K562 (cell line): ENCODE results near the gene IGFBP7. TPM values are rescaled to one million over a fixed set of nuclear protein-coding genes. Genes with fewer than 3 reads are reported as not detected.

Experiments
- DPF2 ChIP-seq: fragments of 450-650 bp; IDR thresholded peaks from 2 replicates; pipeline ENCODE4 v1.6.1; 2016
- ELF1 ChIP-seq: fragments of 200-800 bp; sonication (Bioruptor generic); IDR thresholded peaks from 2 replicates; pipeline ENCODE4 v1.6.1; 2016; ENCODE audit warnings: missing genetic modification characterization, missing compliant biosample characterization
- EP400 ChIP-seq: fragments of 450-650 bp; IDR thresholded peaks from 2 replicates; pipeline ENCODE4 v1.6.1; 2017; ENCODE audit warnings: antibody characterized with exemption, mild to moderate bottlenecking, moderate library complexity
- MEIS2 ChIP-seq: fragments of 450-650 bp; IDR thresholded peaks from 2 replicates; pipeline ENCODE4 v1.6.1; 2014; ENCODE audit warnings: mild to moderate bottlenecking; ENCODE audit not compliant: partially characterized antibody
- NCOA1 ChIP-seq: fragments of 450-650 bp; IDR thresholded peaks from 2 replicates; pipeline ENCODE4 v1.6.1; 2016; ENCODE audit warnings: low read depth
- TAL1 ChIP-seq: fragments of 450-650 bp; IDR thresholded peaks from 2 replicates; pipeline ENCODE4 v1.6.1; 2016; ENCODE audit warnings: mild to moderate bottlenecking
- ZNF584 ChIP-seq: fragments of 200-800 bp; sonication (Bioruptor generic); IDR thresholded peaks from 2 replicates; pipeline ENCODE4 v1.6.1; 2016; ENCODE audit warnings: low read depth, mild to moderate bottlenecking, missing genetic modification characterization, missing compliant biosample characterization
- polyA plus RNA-seq, 8 experiments: library from polyadenylated mRNA; depleted of rRNA in 4 of 8; stranded (reverse) in 5 of 8; unstranded in 3 of 8; fragments of >200 nt; fragmentation: Nextera tagmentation in 2 of 8; fragmentation: Illumina TruSeq in 1 of 8; extraction: Ambion mirVana in 2 of 8; extraction: Trizol in 1 of 8; gene quantifications; 2 replicates each; pipeline versions ENCODE4 v1.2.1 to v1.2.3, GENCODE V29; 2011 to 2014; ENCODE audit warnings: inconsistent platforms in 1 of 8, missing spikeins in 1 of 8
- small RNA-seq: library from RNA; depleted of rRNA; stranded (forward); fragments of <200 nt; gene quantifications from one replicate; pipeline ENCODE3, GENCODE V24; 2014
- total RNA-seq, 7 experiments: library from RNA; depleted of rRNA in 6 of 7; stranded (reverse); fragments of >200 nt in 6 of 7; fragmentation: Illumina TruSeq in 2 of 7; extraction: Trizol in 2 of 7; gene quantifications; 2 replicates each; pipeline versions ENCODE4 v1.2.1 to v1.2.3, GENCODE V29; 2011 to 2021; ENCODE audit warnings: low replicate concordance in 1 of 7
- TF ChIP-seq, protein P1 (sequence below): fragments of 450-650 bp; IDR thresholded peaks from 2 replicates; pipeline ENCODE4 v1.6.1; 2016; ENCODE audit warnings: antibody characterized with exemption
- TF ChIP-seq, protein P2 (sequence below): fragments of 250-450 bp; sonication (Bioruptor Pico); IDR thresholded peaks from 2 replicates; pipeline ENCODE4 v1.8.0; 2022; ENCODE audit warnings: moderate library complexity, mild to moderate bottlenecking, inconsistent platforms
- TF ChIP-seq, protein P3 (sequence below): fragments of 250-450 bp; sonication (Bioruptor Pico); IDR thresholded peaks from 2 replicates; pipeline ENCODE4 v1.8.0; 2022; ENCODE audit warnings: moderate library complexity, mild to moderate bottlenecking, inconsistent platforms

The IGFBP7 gene
- total and polyA plus RNA-seq, 9 of the 15 experiments (the other 6 are each of a cell fraction or from before 2014, with no cell fraction given), result 0.27 to 0.49 (median 0.29) TPM; not detected in 6

DNA sequence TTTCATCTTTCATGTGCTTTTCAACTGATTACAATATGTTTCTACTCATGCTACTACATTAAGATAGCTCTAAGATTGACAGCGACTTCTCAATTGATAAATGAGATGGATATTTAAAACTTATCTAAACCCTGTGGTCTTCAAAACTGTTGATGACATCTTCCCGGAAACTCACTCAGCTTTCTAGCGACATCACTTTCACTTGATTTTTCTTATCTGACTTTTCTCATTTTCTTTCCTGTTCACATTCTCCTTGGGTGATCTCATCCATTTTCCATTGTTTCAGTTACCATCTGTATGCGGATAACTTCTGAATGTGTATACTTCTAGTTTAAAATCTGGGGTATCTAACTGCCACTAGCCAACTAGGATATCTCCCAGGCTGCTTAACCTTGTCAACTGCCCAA lies 128.4 kb downstream of the IGFBP7 start (continued):
- 0 out of 2 replicates have a peak, but pooled peaks have one; percentile 34 for TF ChIP-seq ZNF584 (CRISPR knock-in tag)
- TF ChIP-seq, protein P1, sequence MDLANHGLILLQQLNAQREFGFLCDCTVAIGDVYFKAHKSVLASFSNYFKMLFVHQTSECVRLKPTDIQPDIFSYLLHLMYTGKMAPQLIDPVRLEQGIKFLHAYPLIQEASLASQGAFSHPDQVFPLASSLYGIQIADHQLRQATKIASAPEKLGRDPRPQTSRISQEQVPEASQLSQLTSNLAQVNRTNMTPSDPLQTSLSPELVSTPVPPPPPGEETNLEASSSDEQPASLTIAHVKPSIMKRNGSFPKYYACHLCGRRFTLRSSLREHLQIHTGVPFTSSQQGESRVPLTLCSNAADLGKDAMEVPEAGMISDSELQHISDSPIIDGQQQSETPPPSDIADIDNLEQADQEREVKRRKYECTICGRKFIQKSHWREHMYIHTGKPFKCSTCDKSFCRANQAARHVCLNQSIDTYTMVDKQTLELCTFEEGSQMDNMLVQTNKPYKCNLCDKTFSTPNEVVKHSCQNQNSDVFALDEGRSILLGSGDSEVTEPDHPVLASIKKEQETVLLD, result peak; percentile 32; the same call in 1 of the 2 replicates
- peak; percentile 19; the same call in 1 of the 2 replicates for TF ChIP-seq TAL1
- TF ChIP-seq EP400, result peak; percentile 52
- TF ChIP-seq NCOA1, result peak; percentile 19; the same call in 1 of the 2 replicates
- TF ChIP-seq, protein P2, sequence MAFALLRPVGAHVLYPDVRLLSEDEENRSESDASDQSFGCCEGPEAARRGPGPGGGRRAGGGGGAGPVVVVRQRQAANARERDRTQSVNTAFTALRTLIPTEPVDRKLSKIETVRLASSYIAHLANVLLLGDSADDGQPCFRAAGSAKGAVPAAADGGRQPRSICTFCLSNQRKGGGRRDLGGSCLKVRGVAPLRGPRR (CRISPR knock-in tag), result no peak
- TF ChIP-seq MEIS2, result peak; percentile 92
- TF ChIP-seq, protein P3, sequence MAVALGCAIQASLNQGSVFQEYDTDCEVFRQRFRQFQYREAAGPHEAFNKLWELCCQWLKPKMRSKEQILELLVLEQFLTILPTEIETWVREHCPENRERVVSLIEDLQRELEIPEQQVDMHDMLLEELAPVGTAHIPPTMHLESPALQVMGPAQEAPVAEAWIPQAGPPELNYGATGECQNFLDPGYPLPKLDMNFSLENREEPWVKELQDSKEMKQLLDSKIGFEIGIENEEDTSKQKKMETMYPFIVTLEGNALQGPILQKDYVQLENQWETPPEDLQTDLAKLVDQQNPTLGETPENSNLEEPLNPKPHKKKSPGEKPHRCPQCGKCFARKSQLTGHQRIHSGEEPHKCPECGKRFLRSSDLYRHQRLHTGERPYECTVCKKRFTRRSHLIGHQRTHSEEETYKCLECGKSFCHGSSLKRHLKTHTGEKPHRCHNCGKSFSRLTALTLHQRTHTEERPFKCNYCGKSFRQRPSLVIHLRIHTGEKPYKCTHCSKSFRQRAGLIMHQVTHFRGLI (CRISPR knock-in tag), result no peak
- TF ChIP-seq DPF2, result peak; percentile 85
- peak; percentile 52 for TF ChIP-seq ELF1 (tag)

Small RNA genes lying within 50 kb of the gene (small RNA-seq; reads per million reads assigned to genes)
- not detected for gene RNU6-998P

Other genes starting within 250 kb of the IGFBP7 start
- 19.2 and 28.4 TPM in 2 replicates for gene REST, start 202.5 kb downstream of the IGFBP7 start, total RNA-seq (2014; rRNA removed)
- gene REST, start 202.5 kb downstream of the IGFBP7 start, total RNA-seq (2014; rRNA removed; fragmentation: Illumina TruSeq; extraction: Trizol), result 20.1 and 23.6 TPM in 2 replicates
- 19.9 TPM in 2 replicates for gene REST, start 202.5 kb downstream of the IGFBP7 start, total RNA-seq (2015; rRNA removed; fragmentation: Illumina TruSeq; extraction: Trizol)
- 23.2 and 24.0 TPM in 2 replicates for gene REST, start 202.5 kb downstream of the IGFBP7 start, total RNA-seq (2021)
- gene REST, start 202.5 kb downstream of the IGFBP7 start, polyA plus RNA-seq (2011; rRNA removed), result 15.3 and 19.3 TPM in 2 replicates
- 8.9 and 9.7 TPM in 2 replicates for gene REST, start 202.5 kb downstream of the IGFBP7 start, polyA plus RNA-seq (2014; fragmentation: Illumina TruSeq; extraction: Trizol)
- 1 to 10 TPM; 2.9 to 6.9 TPM for gene REST, start 202.5 kb downstream of the IGFBP7 start, polyA plus RNA-seq (2014; fragmentation: Nextera tagmentation; extraction: Ambion mirVana)
- 10.1 and 10.8 TPM in 2 replicates for gene REST, start 202.5 kb downstream of the IGFBP7 start, polyA plus RNA-seq (2014; rRNA removed)
- gene NOA1, start 132.8 kb downstream of the IGFBP7 start, total RNA-seq (2014; rRNA removed), result 26.6 and 28.2 TPM in 2 replicates
- gene NOA1, start 132.8 kb downstream of the IGFBP7 start, total RNA-seq (2014; rRNA removed; fragmentation: Illumina TruSeq; extraction: Trizol), result 11.9 and 12.3 TPM in 2 replicates
- gene NOA1, start 132.8 kb downstream of the IGFBP7 start, total RNA-seq (2015; rRNA removed; fragmentation: Illumina TruSeq; extraction: Trizol), result 13.5 and 14.7 TPM in 2 replicates
- gene NOA1, start 132.8 kb downstream of the IGFBP7 start, total RNA-seq (2021), result 25.4 and 25.7 TPM in 2 replicates
- 16.7 and 21.4 TPM in 2 replicates for gene NOA1, start 132.8 kb downstream of the IGFBP7 start, polyA plus RNA-seq (2011; rRNA removed)
- 16.5 and 17.4 TPM in 2 replicates for gene NOA1, start 132.8 kb downstream of the IGFBP7 start, polyA plus RNA-seq (2014; fragmentation: Illumina TruSeq; extraction: Trizol)
- gene NOA1, start 132.8 kb downstream of the IGFBP7 start, polyA plus RNA-seq (2014; fragmentation: Nextera tagmentation; extraction: Ambion mirVana), result 1 to 10 TPM; 2.6 to 3.9 TPM
- gene NOA1, start 132.8 kb downstream of the IGFBP7 start, polyA plus RNA-seq (2014; rRNA removed), result 22.1 and 24.6 TPM in 2 replicates
- gene POLR2B, start 131.5 kb downstream of the IGFBP7 start, total RNA-seq (2014; rRNA removed), result 118 and 142 TPM in 2 replicates
- 158 and 177 TPM in 2 replicates for gene POLR2B, start 131.5 kb downstream of the IGFBP7 start, total RNA-seq (2014; rRNA removed; fragmentation: Illumina TruSeq; extraction: Trizol)
- gene POLR2B, start 131.5 kb downstream of the IGFBP7 start, total RNA-seq (2015; rRNA removed; fragmentation: Illumina TruSeq; extraction: Trizol), result 143 and 154 TPM in 2 replicates
- gene POLR2B, start 131.5 kb downstream of the IGFBP7 start, total RNA-seq (2021), result 134 TPM in 2 replicates
- 192 and 208 TPM in 2 replicates for gene POLR2B, start 131.5 kb downstream of the IGFBP7 start, polyA plus RNA-seq (2011; rRNA removed)
- gene POLR2B, start 131.5 kb downstream of the IGFBP7 start, polyA plus RNA-seq (2014; fragmentation: Illumina TruSeq; extraction: Trizol), result 136 and 140 TPM in 2 replicates
- 100 to 1,000 TPM in 1 of 2 experiments, 10 to 100 TPM in 1; 60.9 to 108 TPM for gene POLR2B, start 131.5 kb downstream of the IGFBP7 start, polyA plus RNA-seq (2014; fragmentation: Nextera tagmentation; extraction: Ambion mirVana)
- 128 and 147 TPM in 2 replicates for gene POLR2B, start 131.5 kb downstream of the IGFBP7 start, polyA plus RNA-seq (2014; rRNA removed)